GM12874 (cell line): ENCODE measurements around the gene RRM2.

Source experiments
- TF ChIP-seq, protein P1 (sequence below): IDR thresholded peaks from 2 replicates; pipeline ENCODE4 v1.5.1; 2011; ENCODE audit warnings: low read depth, mild to moderate bottlenecking, control low read depth, low read length, moderate library complexity; ENCODE audit not compliant: insufficient read depth

The RRM2 gene

DNA sequence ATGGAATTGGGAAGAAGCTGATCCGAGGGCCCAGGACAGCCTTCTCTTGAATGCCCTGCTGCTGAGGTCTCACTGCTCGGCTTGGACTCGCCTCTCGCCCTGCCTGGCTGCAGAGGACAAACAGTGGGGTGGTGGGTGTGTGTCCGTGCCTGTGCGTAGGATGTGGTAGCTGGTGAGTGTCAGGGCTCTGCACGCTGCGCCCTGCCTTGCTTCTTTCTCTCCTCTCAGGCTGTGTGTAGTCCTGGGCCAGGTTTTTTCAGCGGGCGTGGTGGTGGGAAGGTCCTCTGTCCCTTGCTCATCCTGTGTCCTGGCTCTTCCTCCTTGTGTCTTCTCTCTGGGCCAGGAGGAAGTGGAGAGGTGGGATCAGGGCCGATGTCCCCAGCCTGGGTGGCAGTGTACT lies 44.8 kb downstream of the RRM2 start:
- TF ChIP-seq, protein P1, sequence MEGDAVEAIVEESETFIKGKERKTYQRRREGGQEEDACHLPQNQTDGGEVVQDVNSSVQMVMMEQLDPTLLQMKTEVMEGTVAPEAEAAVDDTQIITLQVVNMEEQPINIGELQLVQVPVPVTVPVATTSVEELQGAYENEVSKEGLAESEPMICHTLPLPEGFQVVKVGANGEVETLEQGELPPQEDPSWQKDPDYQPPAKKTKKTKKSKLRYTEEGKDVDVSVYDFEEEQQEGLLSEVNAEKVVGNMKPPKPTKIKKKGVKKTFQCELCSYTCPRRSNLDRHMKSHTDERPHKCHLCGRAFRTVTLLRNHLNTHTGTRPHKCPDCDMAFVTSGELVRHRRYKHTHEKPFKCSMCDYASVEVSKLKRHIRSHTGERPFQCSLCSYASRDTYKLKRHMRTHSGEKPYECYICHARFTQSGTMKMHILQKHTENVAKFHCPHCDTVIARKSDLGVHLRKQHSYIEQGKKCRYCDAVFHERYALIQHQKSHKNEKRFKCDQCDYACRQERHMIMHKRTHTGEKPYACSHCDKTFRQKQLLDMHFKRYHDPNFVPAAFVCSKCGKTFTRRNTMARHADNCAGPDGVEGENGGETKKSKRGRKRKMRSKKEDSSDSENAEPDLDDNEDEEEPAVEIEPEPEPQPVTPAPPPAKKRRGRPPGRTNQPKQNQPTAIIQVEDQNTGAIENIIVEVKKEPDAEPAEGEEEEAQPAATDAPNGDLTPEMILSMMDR = no peak

DNA sequence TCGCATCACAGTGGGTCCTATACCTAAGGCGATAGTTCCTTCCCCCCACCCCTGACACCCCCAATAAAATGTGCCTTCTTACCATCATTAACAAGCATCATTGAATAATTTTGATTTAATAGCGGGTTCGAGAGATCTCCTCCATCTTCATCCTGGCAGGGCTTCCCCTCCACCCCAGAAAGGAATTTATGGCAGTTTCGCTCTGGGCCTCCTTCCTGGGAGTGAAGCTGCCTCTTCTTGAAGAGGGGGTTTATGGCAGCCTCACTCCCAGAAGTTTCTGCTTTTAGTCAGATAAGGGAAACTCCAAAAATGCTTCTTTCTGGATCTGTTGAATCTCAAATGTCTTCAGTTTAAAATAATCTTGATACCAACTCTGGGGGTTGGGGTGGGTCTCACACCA lies 45.7 kb downstream of the RRM2 start:
- TF ChIP-seq, protein P1 = no peak

DNA sequence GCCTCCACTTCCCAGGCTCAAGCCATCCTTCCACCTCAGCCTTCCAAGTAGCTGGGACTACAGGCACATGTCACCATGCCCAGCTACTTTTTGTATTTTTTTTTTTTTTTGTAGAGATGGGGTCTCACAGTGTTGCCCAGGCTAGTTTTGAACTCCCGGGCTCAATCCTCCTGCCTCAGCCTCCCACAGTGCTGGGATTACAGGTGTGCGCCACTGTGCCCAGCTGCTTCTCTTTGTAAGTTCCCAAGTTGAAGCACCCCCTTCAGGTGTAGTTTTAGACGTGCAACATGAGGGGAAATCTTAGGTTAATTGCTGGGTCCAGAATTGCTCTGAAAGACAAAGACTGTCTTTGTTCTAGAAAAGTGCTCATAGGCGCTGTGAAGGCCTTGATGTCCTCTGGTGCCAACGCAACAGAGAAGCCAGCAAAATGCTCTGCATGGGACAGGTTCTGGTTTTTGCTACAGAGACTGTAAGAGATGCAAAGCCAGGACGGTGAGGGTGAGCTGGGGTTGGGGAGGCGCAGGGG lies 46.6 kb downstream of the RRM2 start:
- TF ChIP-seq, protein P1 = no peak

DNA sequence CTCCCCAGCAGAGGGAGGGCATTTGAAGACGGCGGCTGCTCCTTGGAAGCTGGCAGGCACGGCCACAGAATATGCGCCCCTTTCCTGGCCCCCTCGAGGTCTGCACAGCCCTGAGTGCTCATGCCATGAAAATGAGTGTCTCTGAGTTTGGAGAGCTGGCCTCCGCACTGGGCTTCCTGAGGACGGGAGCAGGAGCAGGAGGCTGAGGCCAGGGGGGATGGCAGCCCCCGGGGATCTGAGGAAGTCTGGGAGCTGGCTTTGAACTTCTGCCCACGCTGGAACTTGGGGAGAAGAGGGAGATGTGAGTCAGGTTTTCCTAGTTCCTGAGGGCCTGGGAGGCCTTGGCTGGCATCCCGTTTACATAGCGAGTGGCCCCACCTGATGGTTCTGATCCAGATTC lies 47.0 kb downstream of the RRM2 start:
- TF ChIP-seq, protein P1 = no peak

DNA sequence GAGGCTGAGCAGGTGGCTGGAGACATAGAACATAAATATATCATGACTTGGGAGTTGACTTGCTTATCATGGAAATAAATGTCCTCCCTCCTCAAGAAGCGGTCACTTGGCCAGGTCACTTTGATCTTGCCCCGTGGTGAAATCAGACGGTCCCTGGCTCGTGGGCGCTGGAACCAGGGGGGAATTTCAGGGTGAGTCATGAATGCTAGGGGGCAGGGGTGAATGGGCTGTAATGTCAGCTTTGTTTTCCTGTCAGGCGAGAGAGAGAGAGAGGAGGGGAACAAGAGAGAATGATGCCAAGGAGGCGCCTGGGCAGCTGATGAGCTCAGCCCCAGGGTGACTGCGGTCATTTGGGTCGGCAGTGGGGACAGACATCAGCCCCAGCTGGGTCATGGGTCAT lies 47.7 kb downstream of the RRM2 start:
- TF ChIP-seq, protein P1 = no peak

DNA sequence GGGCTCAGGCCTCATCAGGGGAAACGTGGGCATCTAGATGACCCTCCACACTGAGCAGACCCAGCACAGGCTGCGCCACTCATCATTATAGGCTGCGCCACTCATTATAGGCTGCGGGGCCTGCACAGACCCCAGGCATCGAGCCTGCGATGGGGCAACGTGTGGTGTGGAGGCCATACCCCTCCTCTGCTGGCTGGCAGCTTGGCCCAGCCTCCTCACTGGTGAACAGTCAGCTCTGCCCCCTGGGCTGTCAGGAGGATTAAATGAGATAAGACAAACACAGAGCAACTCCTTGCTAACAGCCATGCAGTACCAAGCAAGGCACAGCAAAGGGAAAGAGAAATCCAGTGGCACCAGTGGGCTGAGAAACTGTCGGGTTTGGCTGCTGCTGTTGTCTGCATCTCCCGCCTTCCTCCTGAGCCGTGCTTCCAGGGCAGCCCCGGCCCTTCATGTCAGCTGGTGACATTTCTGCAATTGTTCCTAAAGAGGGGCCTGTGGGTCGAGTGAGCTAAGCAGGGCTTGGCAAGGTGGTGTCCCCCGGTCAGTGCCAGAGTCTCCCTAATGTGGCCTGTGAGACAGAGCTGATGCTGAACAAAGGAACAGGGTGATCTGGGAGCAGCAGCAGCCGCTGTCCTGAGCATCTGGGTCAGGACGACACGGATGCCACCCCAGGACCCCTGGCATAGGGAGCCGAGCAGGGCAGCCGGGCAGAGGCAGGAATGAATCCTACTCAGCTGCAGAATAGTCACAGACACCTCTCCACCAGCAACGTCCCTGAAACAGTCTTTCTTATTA lies 48.7 kb downstream of the RRM2 start:
- TF ChIP-seq, protein P1 = no peak

DNA sequence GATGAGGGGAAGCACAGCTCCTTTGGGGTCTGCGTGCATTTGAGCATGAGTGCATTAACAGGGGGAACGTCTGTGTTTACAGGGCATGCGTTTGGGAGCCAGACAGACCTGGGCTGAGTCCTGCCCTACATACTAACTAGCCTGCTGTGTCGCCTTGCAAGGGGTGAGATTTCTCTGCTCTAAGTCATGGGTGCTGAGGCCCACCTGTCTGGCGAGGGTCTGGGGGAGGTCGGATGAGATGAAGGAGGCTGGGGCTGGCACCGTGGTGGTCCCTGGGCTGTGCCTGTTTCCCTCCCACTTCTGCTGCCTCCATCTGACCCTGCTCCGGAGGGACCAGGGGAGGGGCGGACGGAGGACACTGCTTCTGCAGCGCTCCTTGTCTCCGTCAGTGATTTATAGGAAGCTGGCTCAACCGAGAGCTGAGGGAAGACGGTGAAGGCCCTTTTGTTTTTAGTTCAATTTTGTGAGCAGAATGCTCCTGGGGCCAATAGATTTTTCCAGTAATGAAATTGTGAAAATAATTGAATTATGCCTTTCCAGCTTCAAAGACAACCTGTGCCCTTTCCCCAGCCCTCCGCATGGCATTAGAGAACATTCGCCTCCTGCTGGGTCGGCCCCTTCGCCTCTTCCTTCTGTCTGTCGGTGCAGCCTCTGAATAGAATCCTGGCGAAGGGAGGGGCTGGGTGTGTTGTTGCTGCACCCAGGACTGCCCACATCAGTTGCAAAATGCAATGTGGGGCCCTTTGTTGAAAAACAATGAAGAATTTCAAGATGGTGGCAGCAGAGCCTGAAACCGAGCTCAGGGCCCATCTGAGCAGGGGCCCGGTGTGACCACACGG lies 49.7 kb downstream of the RRM2 start:
- TF ChIP-seq, protein P1 = no peak
